Measurements from ENCODE around the gene CPED1.
"Not testable (repeated sequence)": the region's sequence is repeated elsewhere in the genome, so short reads cannot be mapped to it uniquely, and the experiment has no call there.

Gene CPED1

DNA sequence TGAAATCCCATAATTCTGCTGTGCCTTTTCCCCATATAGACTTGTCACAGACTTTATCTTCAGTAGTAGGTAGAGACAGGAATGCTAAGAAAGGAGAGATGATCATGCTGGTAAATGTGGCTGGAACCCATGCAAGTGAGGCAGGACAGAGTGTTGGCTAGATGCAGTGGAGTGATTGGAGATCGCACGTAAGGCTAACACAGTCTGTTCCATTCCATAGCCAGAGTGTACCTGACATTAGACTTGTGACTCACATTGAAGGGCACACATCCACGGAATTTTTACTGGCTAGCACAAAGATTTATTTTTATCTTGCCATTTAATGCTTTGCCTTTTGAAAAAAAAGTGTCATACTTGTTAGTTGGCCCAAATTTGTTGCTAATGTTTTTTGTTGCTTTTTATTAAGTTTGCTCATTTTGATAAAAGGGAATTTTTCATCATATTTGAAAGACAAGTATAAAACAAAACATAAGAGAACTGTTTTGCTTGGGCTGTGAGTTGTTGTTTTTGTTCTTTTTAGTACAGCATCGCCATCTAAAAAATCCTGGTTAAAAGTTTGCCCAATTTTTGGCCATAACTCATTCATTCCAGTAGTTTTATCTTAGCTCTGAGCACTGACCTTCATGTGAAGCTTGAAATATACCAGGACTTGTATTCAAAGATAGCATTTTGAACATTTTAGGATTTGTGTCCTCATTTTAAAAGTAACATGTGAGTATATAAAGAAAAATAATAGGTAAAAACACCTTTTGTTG is 81.0 kb downstream of the CPED1 start:
- DNase-seq (ENCODE audit: low spot score): no peak
- FAIRE-seq: no peak

DNA sequence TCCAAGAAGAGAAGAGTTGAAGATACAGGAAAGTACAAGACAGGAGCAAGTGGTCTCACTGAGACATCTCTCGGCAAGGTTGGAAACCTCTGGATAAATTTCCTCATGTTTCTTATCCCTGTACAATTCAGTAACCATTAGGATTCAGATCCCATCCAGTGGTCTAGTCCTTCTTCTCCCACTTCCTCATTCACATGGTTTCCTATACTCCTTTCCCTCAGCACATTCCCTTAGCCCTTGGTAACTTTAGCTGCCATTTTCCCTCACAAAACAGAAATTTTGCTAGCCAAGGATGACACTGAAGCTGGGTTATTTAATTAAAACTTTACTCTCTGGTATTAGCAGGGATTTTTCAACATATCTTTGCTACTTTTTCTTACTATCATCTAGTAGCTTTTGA is 82.6 kb downstream of the CPED1 start:
- no peak for FAIRE-seq
- no peak for DNase-seq (ENCODE audit: low spot score)

DNA sequence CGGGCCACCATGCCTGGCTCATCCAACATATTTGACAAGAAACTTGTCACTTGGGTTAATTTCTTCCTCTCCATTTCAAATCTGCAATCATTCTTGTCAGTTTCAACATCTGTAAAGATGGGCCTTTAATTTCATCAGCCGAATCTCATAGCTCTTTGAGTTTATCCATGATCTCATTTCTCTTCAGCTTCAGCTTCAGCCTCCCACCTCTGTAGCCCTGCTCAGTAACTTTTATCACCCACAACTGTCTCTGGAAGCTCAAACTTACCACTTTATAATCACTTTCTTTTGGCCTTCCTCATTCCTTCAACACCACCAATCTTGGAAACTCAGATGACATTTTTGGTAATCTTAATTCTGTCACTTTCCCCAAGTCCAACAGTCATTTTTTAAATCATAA is 83.2 kb downstream of the CPED1 start:
- DNase-seq (ENCODE audit: low spot score) (no peak), FAIRE-seq (no peak)

DNA sequence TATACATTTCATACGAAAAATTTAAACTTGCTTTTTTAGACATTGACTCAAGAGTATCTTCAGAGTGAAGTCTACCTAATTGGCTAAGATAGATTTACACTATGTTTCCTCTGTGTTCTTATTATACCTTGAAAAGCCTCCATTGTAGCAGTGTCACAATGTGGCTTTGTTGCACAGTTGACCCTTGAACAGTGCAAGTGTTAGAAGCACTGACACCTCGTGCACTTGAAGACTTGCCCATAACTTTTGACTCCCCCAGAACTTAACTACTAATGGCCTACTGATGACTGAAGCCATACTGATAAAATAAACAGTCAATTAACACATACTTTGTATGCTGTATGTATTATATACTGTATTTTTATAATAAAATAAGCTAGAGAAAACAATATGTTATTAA is 84.3 kb downstream of the CPED1 start:
- FAIRE-seq: no peak

DNA sequence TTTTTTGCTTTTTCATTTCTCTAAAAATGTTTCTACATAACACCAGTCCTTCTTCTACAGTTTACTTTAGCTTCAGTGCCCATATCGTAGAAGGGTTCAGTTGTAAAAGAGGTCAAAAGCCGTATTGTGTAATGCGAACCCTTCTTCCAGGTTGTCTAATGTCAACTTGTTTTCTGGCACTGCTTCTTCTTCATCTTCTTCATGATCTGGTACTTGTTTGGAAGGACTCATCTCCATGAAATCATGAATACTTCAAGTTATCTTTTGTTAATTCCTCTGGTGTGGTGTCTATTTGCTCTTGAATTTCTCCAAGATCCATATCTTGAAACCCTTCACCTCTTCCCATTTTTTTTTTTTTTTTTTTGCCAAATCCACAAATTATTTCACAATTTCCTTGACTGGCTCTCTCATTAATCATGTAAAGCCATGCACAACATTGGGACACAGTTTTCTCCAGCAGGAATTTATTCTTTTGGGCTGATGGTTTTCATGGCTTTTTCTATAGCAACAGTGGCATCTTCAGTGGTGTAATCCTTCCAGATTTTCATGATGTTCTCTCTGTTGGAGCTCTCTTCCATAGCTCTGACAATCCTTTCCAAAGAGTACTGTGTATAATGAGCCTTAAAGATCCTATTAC is 85.1 kb downstream of the CPED1 start:
- DNase-seq (ENCODE audit: low spot score) (no peak), FAIRE-seq (no peak)

More for the DNA sequence above, 84.3 kb downstream of the CPED1 start:
- no peak for DNase-seq (ENCODE audit: low spot score)

DNA sequence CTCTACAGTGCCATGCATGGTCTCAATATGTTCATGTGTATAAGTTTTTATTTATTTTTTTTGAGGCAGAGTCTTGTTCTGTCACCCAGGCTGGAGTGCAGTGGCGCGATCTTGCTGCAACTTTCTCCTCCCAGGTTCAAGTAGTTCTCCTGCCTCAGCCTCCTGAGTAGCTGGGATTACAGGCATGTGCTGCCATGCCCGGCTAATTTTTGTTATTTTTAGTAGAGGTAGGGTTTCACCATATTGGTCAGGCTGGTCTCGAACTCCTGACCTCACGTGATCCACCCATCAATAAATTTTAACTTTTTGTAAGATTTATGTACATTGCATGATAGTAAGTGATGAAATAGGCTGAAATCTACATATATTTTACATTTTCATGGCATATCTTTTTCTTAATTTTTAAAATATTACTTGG is 86.9 kb downstream of the CPED1 start:
- not testable (repeated sequence) for DNase-seq (ENCODE audit: low spot score); FAIRE-seq

DNA sequence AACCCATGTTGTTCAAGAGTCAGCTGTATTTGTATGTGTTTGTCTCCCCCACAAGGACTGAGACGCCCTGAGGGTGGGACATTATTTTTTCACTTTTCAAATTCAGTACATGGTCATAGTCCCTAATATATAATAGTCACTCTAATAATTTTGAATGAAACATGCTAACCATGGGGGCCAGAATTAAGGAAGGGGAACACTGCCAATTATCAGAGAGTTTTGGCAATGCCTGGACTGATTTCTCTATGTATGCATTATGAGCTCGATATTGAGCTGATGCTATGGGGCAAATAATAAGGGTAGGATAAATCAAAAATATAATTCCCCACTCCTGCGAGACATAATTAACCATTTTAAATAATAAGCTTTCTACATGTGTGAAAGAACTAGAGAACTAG is 87.4 kb downstream of the CPED1 start:
- FAIRE-seq: no peak
- no peak for DNase-seq (ENCODE audit: low spot score)

DNA sequence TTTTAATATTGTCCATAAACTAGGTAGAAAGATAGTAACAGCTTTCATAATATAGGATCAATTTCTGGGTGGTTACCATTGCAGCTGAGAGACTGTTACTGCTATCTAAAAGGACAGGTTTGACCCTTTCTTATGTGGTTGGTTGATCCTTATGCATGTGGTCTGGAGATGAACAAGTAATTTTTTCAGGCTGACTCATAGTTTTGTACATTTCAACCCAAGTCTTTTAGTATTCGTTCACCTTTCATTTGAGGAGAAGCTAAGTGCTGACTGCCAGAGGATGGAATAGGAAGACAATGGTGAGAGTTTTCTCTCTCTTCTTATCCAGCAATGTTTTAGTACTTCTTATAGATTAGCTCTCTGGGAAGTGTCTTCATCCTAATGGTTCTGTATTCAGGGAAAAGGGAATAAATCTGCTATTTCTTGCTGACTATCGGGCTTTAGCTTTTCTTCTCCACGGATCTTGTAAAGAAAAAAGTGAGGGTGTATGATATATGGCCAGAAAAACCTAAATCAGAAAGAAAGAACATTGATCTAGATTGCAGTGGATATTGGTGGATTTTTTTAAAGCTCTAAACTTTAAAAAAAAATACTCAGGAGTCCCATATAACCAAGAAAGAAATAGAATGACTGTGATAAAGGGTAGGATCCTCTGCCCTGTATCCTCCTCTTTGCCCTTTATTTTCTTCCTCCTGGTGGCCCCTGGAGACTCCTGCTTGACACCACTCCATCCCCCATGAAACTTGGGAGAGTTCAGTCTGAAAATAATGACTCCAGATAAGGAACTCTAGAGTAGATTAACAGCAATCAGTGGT is 88.0 kb downstream of the CPED1 start:
- DNase-seq (ENCODE audit: low spot score) (peak; percentile 89), FAIRE-seq (peak; percentile 97)

DNA sequence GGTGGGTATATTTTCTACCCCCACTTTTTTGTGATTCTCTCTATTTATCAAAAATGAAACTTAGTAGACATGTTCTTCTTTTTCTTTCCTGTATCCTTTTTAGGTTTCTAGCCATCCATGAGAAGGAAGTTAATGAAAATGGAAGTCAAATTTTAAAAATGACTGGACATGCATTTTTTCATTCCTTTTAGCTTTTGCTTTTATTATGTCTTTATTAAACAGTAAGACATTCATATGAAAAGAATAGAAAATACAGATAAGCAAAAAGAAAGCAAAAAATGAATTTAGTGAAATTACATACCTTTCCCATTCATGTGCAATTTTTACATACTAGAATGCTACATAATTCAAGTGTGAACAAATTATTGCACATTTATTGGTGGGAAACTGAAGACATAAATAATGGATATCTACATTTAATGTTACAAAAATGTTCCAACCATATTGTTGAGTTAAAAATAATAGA is 88.7 kb downstream of the CPED1 start:
- FAIRE-seq (no peak), DNase-seq (ENCODE audit: low spot score) (no peak)

DNA sequence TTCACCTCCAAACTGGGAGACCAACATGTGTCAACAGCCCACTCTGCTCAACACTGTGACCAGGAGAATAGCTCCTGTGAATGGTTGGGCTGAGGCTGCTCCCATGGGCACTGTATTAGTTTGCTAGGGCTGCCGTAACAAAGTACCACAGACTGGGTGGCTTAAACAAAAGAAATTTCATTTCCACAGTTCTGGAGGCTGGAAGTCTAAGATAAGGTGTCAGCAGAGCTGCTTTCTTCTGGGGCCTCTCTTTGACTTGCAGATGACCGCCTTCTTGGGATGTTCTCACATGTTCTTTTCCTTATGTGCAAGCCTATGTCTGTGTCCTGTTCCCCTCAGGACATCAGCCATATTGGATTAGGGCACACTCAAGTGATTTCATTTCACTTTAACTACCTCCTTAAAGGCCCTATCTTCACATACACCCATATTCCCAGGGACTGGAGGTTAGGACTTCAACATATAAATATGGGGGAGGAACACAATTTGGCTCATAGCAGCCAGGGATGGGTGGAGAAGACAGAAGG is 90.3 kb downstream of the CPED1 start:
- DNase-seq (ENCODE audit: low spot score) (no peak), FAIRE-seq (no peak)

DNA sequence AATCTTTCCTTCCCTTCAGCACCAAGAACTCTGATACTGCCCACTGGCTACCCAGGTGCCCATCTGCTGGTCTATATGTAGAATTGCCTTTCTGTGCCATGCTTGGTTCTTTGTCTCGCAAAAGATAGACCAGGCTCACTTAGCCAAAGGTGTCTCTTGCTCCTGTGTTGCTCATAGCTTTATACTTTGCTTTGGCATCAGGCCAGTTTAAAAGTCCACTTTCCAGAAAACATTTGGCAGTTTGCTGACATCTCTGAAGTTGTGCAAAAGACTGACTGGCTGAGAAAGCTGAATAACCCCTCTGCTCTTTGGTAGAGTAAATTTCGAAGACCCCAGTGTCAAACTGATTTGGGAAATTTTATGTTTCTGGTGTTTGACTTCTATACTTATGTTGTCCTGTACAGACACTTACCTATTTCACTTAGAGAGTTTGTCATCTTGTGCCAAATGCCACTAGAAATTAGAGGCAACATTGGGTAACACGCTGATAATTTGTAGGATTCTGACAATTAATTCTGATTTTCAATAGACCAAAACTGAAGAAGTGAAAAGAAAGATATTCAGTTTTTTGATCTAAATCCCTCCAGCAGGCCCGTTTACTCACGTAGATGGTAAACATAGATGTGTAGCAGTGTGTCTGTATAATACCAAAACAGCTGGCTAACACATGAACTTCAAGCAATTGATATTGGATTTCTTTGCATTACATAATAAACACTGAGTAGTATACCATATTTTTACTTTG is 91.1 kb downstream of the CPED1 start:
- FAIRE-seq (no peak), DNase-seq (ENCODE audit: low spot score) (peak; percentile 17)

DNA sequence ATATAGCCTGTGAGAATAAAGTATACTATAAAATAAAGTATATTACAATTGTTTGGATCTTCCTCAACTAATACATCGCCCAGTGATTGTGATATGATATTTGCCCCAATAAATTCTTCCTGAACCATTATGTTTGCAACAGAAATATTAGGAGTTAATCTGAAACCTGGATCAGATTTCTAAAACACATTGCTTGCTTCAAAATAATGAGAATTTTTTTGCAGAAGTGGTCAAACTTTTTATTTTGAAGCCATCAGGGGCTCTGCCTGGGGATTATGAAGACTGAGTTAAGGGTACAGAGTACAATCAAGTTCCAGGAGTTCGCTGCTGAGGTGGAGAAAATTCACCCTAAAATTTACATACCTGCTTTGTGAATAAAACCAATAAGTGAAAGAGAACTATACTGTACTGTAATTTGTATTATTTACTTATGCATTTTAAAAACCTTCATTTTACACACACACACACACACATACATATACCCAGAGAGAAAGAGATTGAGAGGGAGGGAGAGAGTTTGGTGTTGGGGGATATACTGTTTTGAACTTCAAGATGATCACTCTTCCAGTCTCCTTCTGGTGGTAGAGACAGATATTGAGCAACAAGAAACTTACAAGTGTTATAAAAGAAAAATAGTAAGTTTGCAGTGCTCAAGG is 91.9 kb downstream of the CPED1 start:
- no peak for DNase-seq (ENCODE audit: low spot score)

DNA sequence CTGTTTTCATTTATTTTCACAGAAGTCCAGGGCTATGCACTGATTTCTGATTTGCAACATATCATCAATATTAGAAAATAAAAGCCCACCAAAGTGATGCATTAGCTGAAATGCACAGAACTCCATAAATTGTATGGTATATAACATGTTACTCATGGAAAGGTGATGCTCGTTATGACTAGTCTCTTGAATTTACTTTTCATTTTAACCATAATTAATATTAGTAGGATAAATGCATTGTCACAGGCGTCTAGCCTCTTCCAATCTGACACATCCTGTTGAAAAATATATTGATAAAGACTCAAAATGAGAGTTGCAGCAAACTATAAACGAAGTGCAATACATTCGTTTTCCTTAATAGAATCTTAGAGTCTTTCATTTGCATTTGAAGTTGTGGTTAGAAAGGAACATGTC is 92.4 kb downstream of the CPED1 start:
- DNase-seq (ENCODE audit: low spot score) (no peak), FAIRE-seq (no peak)

More for the DNA sequence above, 91.9 kb downstream of the CPED1 start:
- FAIRE-seq: no peak

DNA sequence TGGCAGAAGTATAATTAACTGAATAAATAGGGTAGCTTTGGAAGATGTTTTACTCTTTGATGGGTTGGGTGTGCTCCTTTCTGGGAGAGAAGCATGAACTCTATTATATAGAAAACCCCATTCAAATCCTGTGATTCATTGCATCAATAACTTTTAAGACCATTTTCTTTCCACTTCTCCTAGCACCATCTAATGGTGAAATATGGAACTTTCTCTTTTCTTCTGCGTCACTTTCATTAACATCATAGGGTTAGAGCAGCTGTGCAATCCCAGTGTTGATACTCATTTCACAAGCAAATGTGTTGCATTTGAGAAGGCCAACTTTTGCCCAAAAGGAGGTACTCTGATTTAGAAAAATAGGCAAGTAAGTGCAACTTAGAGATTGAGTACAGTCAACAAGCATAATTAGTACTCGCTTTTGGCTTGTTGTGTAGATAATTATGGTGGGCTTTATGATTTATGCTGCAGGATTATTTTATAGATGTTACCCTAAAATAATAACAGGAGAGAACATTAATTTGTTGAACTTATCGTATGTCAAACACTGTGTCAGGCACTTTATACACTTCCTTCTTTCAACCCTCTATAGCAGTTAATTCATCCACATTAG is 92.9 kb downstream of the CPED1 start:
- DNase-seq (ENCODE audit: low spot score) (peak; percentile 61), FAIRE-seq (peak; percentile 89)

DNA sequence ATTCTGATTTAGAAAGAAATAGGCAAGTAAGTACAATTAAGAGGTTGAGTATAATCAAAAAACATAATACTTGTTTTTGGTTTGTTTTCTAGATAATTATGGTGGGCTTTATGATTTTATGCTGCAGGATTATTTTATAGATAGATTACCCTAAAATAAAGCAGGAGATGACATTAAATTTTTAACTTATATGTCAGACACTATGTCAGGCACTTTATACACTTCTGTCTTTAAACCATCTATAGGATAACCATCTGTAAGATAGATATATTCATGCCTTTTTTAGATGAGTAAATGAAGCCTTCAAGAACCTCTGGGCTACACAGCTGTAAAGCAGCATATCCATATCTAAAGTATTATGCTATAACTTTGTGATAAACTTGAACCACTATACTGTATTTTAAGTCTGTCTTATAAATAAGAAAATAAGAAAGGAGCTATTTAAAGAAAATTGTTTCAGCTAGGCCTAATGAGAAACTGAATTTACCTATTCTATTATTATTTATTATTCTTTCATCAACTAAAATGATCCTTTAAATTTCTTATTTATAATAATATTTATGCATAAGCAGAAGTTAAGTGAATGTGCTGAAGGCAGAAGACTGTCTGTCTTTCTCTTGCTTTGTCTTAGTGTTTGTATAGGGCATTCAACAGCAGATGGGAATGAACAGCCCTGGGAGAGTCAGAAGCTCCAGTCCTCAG is 94.0 kb downstream of the CPED1 start:
- DNase-seq (ENCODE audit: low spot score): no peak
- FAIRE-seq: no peak

DNA sequence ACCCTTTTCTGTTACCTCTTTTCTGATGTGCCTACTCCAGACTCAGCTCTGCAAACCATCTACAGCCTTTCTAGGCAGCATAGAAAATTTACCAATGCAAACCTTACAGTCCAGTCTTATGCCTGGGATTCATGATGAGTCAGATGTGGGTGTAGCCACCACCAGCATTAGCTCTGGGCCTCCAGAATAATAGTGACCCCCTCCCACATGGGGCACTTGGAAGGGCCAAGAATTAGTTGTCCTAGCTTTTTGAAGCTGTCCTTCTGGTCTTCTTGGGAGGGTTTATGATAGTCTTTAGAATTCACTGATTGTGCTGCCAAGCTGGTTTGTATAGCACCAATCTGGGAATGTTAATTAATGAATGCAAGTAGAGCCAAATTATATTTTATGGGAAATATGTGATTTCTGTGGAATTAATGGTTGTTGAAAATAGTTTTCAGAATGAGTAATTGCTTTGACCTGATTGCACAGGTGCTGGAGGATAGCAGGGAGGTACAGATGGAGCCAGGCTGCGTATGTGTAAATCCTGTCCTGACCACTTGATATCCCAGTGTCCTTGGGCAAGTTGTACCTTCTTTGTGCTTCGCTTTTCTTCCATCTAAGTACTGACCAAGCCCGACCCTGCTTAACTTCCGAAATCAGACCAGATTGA is 94.8 kb downstream of the CPED1 start:
- peak; percentile 83 for FAIRE-seq
- peak; percentile 77 for DNase-seq (ENCODE audit: low spot score)

DNA sequence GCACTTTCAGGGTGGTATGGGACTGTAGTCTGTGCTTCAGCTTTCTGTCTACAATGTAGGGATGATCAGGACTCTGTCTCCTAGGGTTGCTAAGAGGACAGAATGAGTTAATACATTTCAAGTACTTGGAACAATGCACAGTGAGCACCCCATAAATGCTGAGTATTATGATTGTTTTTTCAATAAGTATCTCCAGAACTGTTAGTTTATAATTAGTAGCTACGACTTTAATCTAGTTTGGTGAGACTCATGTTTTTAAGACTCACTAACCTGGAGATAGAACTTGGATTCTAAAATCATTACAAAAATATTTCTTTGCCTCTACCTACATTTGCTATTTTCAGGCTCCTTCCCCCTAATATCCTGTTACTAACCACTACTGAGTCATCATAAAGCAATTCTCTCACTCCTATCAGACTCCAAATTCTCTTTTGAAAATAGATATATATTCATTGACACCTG is 95.3 kb downstream of the CPED1 start:
- DNase-seq (ENCODE audit: low spot score) (peak; percentile 64), FAIRE-seq (no peak)

DNA sequence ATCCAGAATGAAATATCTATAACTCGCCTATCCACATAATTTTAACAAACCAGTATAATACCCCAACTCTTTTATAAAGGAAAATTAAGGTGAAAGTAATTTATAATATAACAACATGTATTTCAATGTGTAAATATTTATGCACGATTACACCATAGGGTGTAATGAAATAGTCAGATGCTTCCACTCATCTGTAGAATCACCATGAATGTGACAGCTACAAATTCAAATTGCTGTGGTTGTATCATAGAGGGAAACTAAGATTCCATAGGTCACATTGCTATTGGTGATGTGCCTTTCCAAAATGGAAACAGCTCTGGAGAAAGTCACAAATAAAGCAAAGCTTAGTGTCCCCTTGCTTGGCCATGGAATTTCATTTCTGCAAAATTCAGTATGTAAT is 95.7 kb downstream of the CPED1 start:
- no peak for FAIRE-seq
- DNase-seq (ENCODE audit: low spot score): no peak

Data from RCC 7860 (cell line).